A549 (cell line): ENCODE results near the gene SEC24D.

Experiments
- MAFK ChIP-seq: fragments of 450-650 bp; IDR thresholded peaks from 2 replicates; pipeline ENCODE4 v1.6.1; 2014; ENCODE audit not compliant: partially characterized antibody
- POLR2AphosphoS2 ChIP-seq: conservative IDR thresholded peaks from 2 replicates; pipeline ENCODE4 v1.6.1; 2012; ENCODE audit warnings: low read length, improper control_type of control experiment, inconsistent platforms
- RNF2 ChIP-seq: fragments of 200-600 bp; sonication (generic); IDR thresholded peaks from 2 replicates; pipeline ENCODE4 v1.6.1; 2016; ENCODE audit warnings: low read depth, mild to moderate bottlenecking, antibody characterized with exemption, moderate library complexity, borderline replicate concordance
- TF ChIP-seq, protein P1 (sequence below): fragments of >200 bp; sonication (Bioruptor Twin); formaldehyde crosslinking; IDR thresholded peaks from 3 replicates; pipeline ENCODE4 v1.5.1; 2016

DNA sequence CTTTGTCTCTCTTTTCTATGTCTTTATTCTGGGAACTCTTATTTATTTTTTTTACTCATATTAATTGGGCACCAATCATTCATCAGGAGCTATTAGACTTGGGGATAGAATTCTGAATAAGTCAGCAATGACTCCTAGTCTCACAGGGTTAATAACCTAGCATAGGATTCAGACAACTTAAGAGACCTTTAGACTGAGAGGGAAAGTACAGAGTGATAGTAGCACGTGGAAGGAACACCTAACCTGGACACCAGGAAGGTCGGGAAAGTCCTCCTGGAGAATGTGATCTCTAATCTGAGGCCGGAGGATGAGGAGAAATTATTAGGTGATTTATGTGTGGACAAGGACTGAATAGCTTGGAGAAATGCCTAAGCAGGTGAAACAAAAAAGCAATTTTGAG lies 48.8 kb upstream of the SEC24D start:
- TF ChIP-seq POLR2AphosphoS2 = no peak
- TF ChIP-seq, protein P1, sequence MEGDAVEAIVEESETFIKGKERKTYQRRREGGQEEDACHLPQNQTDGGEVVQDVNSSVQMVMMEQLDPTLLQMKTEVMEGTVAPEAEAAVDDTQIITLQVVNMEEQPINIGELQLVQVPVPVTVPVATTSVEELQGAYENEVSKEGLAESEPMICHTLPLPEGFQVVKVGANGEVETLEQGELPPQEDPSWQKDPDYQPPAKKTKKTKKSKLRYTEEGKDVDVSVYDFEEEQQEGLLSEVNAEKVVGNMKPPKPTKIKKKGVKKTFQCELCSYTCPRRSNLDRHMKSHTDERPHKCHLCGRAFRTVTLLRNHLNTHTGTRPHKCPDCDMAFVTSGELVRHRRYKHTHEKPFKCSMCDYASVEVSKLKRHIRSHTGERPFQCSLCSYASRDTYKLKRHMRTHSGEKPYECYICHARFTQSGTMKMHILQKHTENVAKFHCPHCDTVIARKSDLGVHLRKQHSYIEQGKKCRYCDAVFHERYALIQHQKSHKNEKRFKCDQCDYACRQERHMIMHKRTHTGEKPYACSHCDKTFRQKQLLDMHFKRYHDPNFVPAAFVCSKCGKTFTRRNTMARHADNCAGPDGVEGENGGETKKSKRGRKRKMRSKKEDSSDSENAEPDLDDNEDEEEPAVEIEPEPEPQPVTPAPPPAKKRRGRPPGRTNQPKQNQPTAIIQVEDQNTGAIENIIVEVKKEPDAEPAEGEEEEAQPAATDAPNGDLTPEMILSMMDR = no peak
- no peak for TF ChIP-seq MAFK
- TF ChIP-seq RNF2 = no peak
